ENCODE data around the gene FRMD3.

The FRMD3 gene

DNA sequence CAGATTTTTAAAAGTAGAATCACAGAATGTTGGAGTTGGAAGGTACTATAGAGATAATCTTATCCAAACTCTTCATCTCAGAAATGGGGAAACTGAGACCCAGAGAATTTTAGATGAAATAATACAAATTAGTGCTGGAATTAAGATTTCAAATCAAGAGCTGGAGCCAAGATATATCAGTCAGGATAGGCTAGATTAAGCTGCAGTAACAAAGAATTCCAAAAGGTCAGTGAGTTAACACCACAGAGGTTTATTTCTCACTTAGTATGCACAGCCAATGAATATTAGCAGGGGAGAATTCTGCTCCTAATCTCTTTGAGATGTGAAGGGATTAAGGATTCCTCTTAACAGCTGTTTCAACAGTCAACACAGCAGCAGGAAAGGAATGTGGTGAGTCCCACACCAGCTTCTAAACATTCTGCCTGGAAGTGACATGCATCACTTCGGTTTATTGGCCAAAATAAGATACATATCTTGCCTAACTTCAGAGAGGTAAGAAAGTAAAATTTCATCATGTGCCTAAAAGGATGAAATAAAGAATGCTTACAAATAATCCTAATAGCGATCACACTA is 136.8 kb downstream of the FRMD3 start:
- H3K4me3 ChIP-seq (ENCODE audit: low read depth, low read length) = no peak overlapping the region
- no peak for DNase-seq (ENCODE audit: low read depth)
- TF ChIP-seq, protein P1, sequence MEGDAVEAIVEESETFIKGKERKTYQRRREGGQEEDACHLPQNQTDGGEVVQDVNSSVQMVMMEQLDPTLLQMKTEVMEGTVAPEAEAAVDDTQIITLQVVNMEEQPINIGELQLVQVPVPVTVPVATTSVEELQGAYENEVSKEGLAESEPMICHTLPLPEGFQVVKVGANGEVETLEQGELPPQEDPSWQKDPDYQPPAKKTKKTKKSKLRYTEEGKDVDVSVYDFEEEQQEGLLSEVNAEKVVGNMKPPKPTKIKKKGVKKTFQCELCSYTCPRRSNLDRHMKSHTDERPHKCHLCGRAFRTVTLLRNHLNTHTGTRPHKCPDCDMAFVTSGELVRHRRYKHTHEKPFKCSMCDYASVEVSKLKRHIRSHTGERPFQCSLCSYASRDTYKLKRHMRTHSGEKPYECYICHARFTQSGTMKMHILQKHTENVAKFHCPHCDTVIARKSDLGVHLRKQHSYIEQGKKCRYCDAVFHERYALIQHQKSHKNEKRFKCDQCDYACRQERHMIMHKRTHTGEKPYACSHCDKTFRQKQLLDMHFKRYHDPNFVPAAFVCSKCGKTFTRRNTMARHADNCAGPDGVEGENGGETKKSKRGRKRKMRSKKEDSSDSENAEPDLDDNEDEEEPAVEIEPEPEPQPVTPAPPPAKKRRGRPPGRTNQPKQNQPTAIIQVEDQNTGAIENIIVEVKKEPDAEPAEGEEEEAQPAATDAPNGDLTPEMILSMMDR (IDR thresholded peaks at IDR 0.05; ENCODE audit: control insufficient read depth, extremely low read depth, insufficient read depth) = no peak

GRCh38 chr9:83396813-83397212 is 141.4 kb downstream of the FRMD3 start:
- DNase-seq (ENCODE audit: low read depth) = no peak
- H3K4me3 ChIP-seq (ENCODE audit: low read depth, low read length) = no peak overlapping the region
- TF ChIP-seq, protein P1 (IDR thresholded peaks at IDR 0.05; ENCODE audit: control insufficient read depth, extremely low read depth, insufficient read depth) = no peak

- DNase-seq (ENCODE audit: low read depth) = no peak
- H3K4me3 ChIP-seq (ENCODE audit: low read depth, low read length) = no peak overlapping the region
- TF ChIP-seq, protein P1 (IDR thresholded peaks at IDR 0.05; ENCODE audit: control insufficient read depth, extremely low read depth, insufficient read depth) = no peak
Measured at GRCh38 chr9:83396342-83396741, 141.9 kb downstream of the FRMD3 start.

GRCh38 chr9:83392228-83392627 is 146.0 kb downstream of the FRMD3 start:
- no peak overlapping the region for H3K4me3 ChIP-seq (ENCODE audit: low read depth, low read length)
- TF ChIP-seq, protein P1 (IDR thresholded peaks at IDR 0.05; ENCODE audit: control insufficient read depth, extremely low read depth, insufficient read depth) = no peak

GRCh38 chr9:83388346-83388745 is 149.9 kb downstream of the FRMD3 start:
- TF ChIP-seq, protein P1 (IDR thresholded peaks at IDR 0.05; ENCODE audit: control insufficient read depth, extremely low read depth, insufficient read depth) = no peak
- no peak for DNase-seq (ENCODE audit: low read depth)

More at GRCh38 chr9:83392228-83392627, 146.0 kb downstream of the FRMD3 start:
- no peak for DNase-seq (ENCODE audit: low read depth)

DNA sequence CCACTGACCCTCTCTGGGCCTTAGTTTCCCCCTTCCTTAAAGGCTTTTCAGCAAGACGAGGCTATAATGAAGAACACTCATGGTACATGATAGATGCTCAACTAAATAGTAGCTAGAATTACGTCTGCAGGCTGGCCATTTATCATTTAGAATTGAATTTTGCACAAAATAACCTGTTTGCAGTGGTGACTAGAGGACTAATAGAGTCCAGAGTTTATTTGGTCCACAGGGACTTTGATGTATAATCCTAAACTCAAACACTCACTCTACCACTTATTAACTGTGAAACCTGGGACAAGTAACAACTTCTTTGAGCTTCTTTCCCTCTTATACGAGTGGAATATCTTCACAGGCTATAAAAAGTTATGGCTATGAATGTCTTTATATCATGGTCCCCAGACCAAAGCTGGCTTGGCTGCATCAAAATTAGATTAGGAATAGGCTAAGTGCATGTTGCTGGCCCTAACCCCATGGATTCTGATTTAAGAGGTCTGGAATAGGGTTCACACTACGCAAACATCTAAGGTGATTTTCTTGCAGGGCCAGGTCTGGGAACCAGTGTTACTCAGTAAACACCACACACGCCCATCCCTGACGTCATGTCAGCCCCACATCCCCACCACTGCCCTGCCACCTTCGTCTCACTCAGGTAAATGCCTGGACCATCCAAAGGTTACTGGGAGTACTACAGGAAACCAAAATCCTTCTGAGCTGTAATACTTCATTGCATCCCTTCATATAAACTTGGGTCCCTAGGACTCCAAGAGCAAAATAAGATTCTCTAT is 150.6 kb downstream of the FRMD3 start:
- TF ChIP-seq, protein P1 (IDR thresholded peaks at IDR 0.05; ENCODE audit: control insufficient read depth, extremely low read depth, insufficient read depth) = no peak
- no peak for DNase-seq (ENCODE audit: low read depth)
- H3K4me3 ChIP-seq (ENCODE audit: low read depth, low read length) = no peak overlapping the region

More at GRCh38 chr9:83388346-83388745, 149.9 kb downstream of the FRMD3 start:
- no peak overlapping the region for H3K4me3 ChIP-seq (ENCODE audit: low read depth, low read length)
